Keratinocyte (primary cell): ENCODE results near the gene ATE1. TPM values are rescaled to one million over a fixed set of nuclear protein-coding genes. Genes with fewer than 3 reads are reported as not detected.
"Not testable (repeated sequence)": the region's sequence is repeated elsewhere in the genome, so short reads cannot be mapped to it uniquely, and the experiment has no call there.

Source experiments
- DNase-seq: peaks from one replicate; pipeline ENCODE4 v3.0.0-alpha.2; 2011; ENCODE audit warnings: low read depth, missing footprints, low spot score
- FAIRE-seq: peaks from 2 replicates; lab custom pipeline; 2011; peaks lifted over from hg19 to GRCh38; lab: Jason Lieb, UNC
- H2AFZ ChIP-seq: 2 replicates; pipeline ENCODE4 v1.6.0; 2012; ENCODE audit warnings: low read length, control low read depth, inconsistent platforms; ENCODE audit not compliant: control insufficient read depth
- H3K27ac ChIP-seq: 2 replicates; pipeline ENCODE4 v1.5.1; 2011; ENCODE audit warnings: low read length; ENCODE audit not compliant: control insufficient read depth, insufficient read depth
- H3K27me3 ChIP-seq: 3 replicates; pipeline ENCODE4 v1.6.0; 2011; ENCODE audit warnings: low read length; ENCODE audit not compliant: control insufficient read depth, insufficient read depth; ENCODE audit errors: extremely low read depth
- H3K36me3 ChIP-seq, 2 experiments: 2 replicates in 1 of 2; 3 replicates in 1 of 2; pipeline ENCODE4 v1.5.1; 2011; ENCODE audit warnings: low read length in 2 of 2, mild to moderate bottlenecking in 1 of 2; ENCODE audit not compliant: control insufficient read depth in 2 of 2, insufficient read depth in 2 of 2; ENCODE audit errors: extremely low read depth in 1 of 2
- H3K4me1 ChIP-seq: 3 replicates; pipeline ENCODE4 v1.5.1; 2011; ENCODE audit warnings: low read length; ENCODE audit not compliant: control insufficient read depth, insufficient read depth; ENCODE audit errors: extremely low read depth
- H3K4me2 ChIP-seq: 3 replicates; pipeline ENCODE4 v1.6.0; 2011; ENCODE audit warnings: low read depth, low read length; ENCODE audit not compliant: control insufficient read depth, insufficient read depth; ENCODE audit errors: extremely low read depth
- H3K4me3 ChIP-seq, 3 experiments: fragments of 200-600 bp in 1 of 3; sonication (generic) in 1 of 3; 2 replicates in 2 of 3; 3 replicates in 1 of 3; pipeline ENCODE4 v1.5.1; 2011 to 2016; ENCODE audit warnings: low read length in 3 of 3, mild to moderate bottlenecking in 3 of 3, control low read depth in 2 of 3, inconsistent platforms in 1 of 3, low read depth in 1 of 3, mixed read lengths in 1 of 3, mixed run types in 1 of 3, moderate library complexity in 1 of 3; ENCODE audit not compliant: control insufficient read depth in 2 of 3, insufficient read depth in 2 of 3; ENCODE audit errors: extremely low read depth in 1 of 3
- H3K79me2 ChIP-seq: 2 replicates; pipeline ENCODE4 v1.6.0; 2012; ENCODE audit warnings: low read length; ENCODE audit not compliant: control insufficient read depth, insufficient read depth
- H3K9ac ChIP-seq: 3 replicates; pipeline ENCODE4 v1.6.0; 2011; ENCODE audit warnings: low read length; ENCODE audit not compliant: control insufficient read depth, insufficient read depth; ENCODE audit errors: extremely low read depth
- H3K9me1 ChIP-seq: 3 replicates; pipeline ENCODE4 v1.6.0; 2011; ENCODE audit warnings: low read length; ENCODE audit not compliant: control insufficient read depth, insufficient read depth; ENCODE audit errors: extremely low read depth
- H3K9me3 ChIP-seq: 2 replicates; pipeline ENCODE4 v1.5.1; 2012; ENCODE audit warnings: low read depth, low read length; ENCODE audit not compliant: control insufficient read depth
- H4K20me1 ChIP-seq: 3 replicates; pipeline ENCODE4 v1.6.0; 2011; ENCODE audit warnings: low read length; ENCODE audit not compliant: control insufficient read depth, insufficient read depth; ENCODE audit errors: extremely low read depth
- EZH2 ChIP-seq: IDR thresholded peaks from one replicate; pipeline ENCODE4 v1.6.1; 2012; ENCODE audit warnings: inconsistent platforms, mild to moderate bottlenecking, low read length, moderate library complexity
- dilution Hi-C: fragments of 300-500 bp; cut with MboI; formaldehyde crosslinking; loops from one replicate; pipeline ENCODE4 v1.7.0; 2020; ENCODE audit warnings: low sequenced_read_pairs; ENCODE audit not compliant: extremely low pct_ligation_motif_present
- polyA plus RNA-seq, 5 experiments: library from polyadenylated mRNA; depleted of rRNA in 3 of 5; stranded (reverse) in 3 of 5; stranded (forward) in 1 of 5; unstranded in 1 of 5; fragments of >200 nt; gene quantifications; 1 replicate in 1 of 5; 2 replicates in 3 of 5; 3 replicates in 1 of 5; pipeline versions ENCODE4 v1.2.1 to v1.2.3, GENCODE V29; 2011 to 2012; ENCODE audit warnings: missing spikeins in 2 of 5, low read depth in 1 of 5, low replicate concordance in 1 of 5
- TF ChIP-seq, protein P1 (sequence below), 3 experiments: IDR thresholded peaks in 1 of 3; conservative IDR thresholded peaks in 1 of 3; optimal IDR thresholded peaks in 1 of 3; 2 replicates in 2 of 3; 3 replicates in 1 of 3; pipeline versions ENCODE3 to v1.5.1; 2011; ENCODE audit warnings: low read length in 3 of 3, mild to moderate bottlenecking in 3 of 3, moderate library complexity in 2 of 3, control low read depth in 1 of 3, inconsistent platforms in 1 of 3; ENCODE audit not compliant: insufficient read depth in 2 of 3; ENCODE audit errors: extremely low read depth in 1 of 3

Gene ATE1
- polyA plus RNA-seq, 1 donor (not counting 4 experiments of a cell fraction or from before 2014, with no cell fraction given), result 14.9 TPM

DNA sequence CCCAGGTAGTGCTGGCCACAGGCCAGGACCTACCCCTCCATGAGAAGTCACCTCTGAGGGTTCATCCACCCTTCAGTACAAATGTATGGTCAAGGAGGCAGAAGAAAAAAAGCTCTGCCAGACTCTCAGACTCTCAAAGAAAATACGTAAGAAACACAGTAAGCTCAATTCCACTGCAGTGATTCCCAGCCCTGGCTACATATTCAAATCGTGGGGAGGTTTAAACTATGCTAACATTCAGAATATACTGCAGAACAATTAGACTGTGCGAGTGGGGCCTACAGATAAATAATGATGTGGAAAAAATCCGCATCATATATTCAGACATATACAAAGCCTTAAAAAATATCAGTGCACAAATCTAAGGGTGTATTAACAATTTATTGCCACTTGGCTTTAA, 162.6 kb downstream of the ATE1 start:
- no peak for FAIRE-seq
- no peaks in the 10 kb centered on the region for H3K36me3 ChIP-seq

DNA sequence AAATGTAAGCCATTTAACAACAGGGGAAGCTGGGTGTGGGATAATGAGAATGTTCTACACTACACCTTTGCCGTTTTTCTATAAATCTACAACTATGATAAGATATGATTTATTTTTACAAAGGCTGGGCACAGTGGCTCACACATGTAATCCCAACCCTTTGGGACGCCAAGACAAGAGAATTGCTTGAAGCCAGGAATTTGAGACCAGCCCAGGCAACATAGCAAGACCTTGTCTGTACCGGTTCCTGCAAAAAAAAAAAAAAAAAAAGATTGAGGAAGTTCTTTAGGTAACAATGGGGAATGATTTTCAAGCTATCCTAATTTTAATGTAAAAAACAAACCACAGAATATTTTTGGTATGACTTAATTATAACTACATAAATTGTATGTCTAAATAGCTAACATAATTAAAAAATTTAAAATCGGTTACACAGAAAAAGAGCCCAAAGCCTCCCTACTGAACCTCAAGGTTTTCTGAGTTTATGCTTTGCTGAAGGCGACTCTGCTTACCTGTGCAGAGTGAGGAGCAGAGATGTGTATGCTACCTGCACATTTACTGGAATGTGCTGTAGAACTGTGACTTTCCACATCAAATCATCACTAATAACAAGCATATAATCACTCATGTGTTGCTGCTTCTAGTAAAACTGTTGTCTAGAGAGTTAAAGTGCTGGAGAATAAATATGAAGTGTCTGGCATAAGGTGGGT, 163.4 kb downstream of the ATE1 start:
- H3K9me3 ChIP-seq, result no peaks in the 10 kb centered on the region
- TF ChIP-seq EZH2, result no peak
- TF ChIP-seq, protein P1, sequence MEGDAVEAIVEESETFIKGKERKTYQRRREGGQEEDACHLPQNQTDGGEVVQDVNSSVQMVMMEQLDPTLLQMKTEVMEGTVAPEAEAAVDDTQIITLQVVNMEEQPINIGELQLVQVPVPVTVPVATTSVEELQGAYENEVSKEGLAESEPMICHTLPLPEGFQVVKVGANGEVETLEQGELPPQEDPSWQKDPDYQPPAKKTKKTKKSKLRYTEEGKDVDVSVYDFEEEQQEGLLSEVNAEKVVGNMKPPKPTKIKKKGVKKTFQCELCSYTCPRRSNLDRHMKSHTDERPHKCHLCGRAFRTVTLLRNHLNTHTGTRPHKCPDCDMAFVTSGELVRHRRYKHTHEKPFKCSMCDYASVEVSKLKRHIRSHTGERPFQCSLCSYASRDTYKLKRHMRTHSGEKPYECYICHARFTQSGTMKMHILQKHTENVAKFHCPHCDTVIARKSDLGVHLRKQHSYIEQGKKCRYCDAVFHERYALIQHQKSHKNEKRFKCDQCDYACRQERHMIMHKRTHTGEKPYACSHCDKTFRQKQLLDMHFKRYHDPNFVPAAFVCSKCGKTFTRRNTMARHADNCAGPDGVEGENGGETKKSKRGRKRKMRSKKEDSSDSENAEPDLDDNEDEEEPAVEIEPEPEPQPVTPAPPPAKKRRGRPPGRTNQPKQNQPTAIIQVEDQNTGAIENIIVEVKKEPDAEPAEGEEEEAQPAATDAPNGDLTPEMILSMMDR (optimal IDR thresholded peaks at IDR 0.05 in 1 of 3, IDR thresholded peaks at IDR 0.05 in 1 of 3, conservative IDR thresholded peaks at IDR 0.05 in 1 of 3; ENCODE audit: extremely low read depth in 1 of 3, insufficient read depth in 2 of 3, low read length in 3 of 3), result no peak
- peak overlapping the region; percentile 62 for H3K27ac ChIP-seq
- no peaks in the 10 kb centered on the region for H4K20me1 ChIP-seq
- no peaks in the 10 kb centered on the region for H3K27me3 ChIP-seq
- no peaks in the 10 kb centered on the region for H3K36me3 ChIP-seq
- FAIRE-seq, result peak; percentile 32
- H3K4me2 ChIP-seq, result peak overlapping the region; percentile 33
- DNase-seq, result no peak
- peaks cover 23% of the 10 kb centered on the region for H3K4me1 ChIP-seq
- H3K79me2 ChIP-seq, result no peaks in the 10 kb centered on the region
- dilution Hi-C loops, result no loop called here
- H3K9ac ChIP-seq, result peak overlapping the region; percentile 18
- H2AFZ ChIP-seq, result peak overlapping the region; percentile 72
- H3K9me1 ChIP-seq, result no peaks in the 10 kb centered on the region
- no peak overlapping the region for H3K4me3 ChIP-seq

More for the DNA sequence above, 162.6 kb downstream of the ATE1 start:
- DNase-seq, result no peak
- Histone ChIP-seq H3K9ac (peak overlapping the region; percentile 44), H3K79me2 (no peaks in the 10 kb centered on the region), H3K9me1 (no peaks in the 10 kb centered on the region), H2AFZ (peak overlapping the region; percentile 72), H3K27ac (peak overlapping the region; percentile 62), H3K9me3 (no peaks in the 10 kb centered on the region), H3K4me1 (peaks cover 23% of the 10 kb centered on the region), H3K27me3 (no peaks in the 10 kb centered on the region), H4K20me1 (no peaks in the 10 kb centered on the region), H3K4me2 (peak overlapping the region; percentile 43), H3K4me3 (peak overlapping the region in 1 of 3 experiments; percentile 40)
- TF ChIP-seq EZH2, result no peak
- TF ChIP-seq, protein P1 (optimal IDR thresholded peaks at IDR 0.05 in 1 of 3, IDR thresholded peaks at IDR 0.05 in 1 of 3, conservative IDR thresholded peaks at IDR 0.05 in 1 of 3; ENCODE audit: extremely low read depth in 1 of 3, insufficient read depth in 2 of 3, low read length in 3 of 3), result no peak
- dilution Hi-C loops, result no loop called here

DNA sequence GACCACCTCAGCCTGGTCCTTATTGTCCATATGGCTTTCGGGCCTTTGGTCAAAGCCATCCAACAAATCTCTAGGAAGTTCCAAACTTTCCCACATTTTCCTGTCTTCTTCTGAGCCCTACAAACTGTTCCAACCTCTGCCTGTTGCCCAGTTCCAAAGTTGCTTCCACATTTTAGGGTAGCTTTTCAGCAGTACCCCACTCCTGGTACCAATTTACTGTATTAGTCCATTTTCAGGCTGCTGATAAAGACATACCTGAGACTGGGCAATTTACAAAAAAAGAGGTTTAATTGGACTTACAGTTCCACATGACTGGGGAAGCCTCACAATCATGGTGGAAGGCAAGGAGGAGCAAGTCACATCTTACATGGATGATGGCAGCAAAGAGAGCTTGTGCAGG, 170.6 kb downstream of the ATE1 start:
- H3K9ac ChIP-seq, H3K27ac ChIP-seq, H3K27me3 ChIP-seq, FAIRE-seq, H3K36me3 ChIP-seq, H3K4me3 ChIP-seq, H3K9me1 ChIP-seq, dilution Hi-C loops, H4K20me1 ChIP-seq, DNase-seq, H3K4me2 ChIP-seq, H2AFZ ChIP-seq, H3K79me2 ChIP-seq: not testable (repeated sequence)
- Histone ChIP-seq H3K9me3 (peaks cover 11% of the 10 kb centered on the region), H3K4me1 (peaks cover 20% of the 10 kb centered on the region)

DNA sequence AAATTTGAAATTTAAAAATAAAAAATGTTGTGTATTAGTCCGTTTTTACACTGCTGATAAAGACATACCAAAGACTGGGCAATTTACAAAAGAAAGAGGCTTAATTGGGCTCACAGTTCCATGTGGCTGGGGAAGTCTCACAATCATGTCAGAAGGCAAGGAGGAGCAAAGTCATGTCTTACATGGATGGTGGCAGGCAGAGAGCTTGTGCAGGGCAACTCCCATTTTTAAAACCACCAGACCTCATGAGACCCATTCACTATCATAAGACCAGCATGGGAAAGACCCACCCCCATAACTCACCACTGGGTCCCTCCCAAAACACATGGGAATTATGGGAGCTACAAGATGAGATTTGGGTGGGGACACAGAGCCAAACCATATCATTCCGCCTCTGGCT, 172.3 kb downstream of the ATE1 start:
- H2AFZ ChIP-seq, H3K4me3 ChIP-seq, H3K27ac ChIP-seq, H4K20me1 ChIP-seq, dilution Hi-C loops, H3K79me2 ChIP-seq, H3K36me3 ChIP-seq, FAIRE-seq, H3K9ac ChIP-seq, H3K27me3 ChIP-seq, H3K9me1 ChIP-seq, H3K4me2 ChIP-seq, DNase-seq: not testable (repeated sequence)
- Histone ChIP-seq H3K9me3 (peaks cover 11% of the 10 kb centered on the region), H3K4me1 (peaks cover 20% of the 10 kb centered on the region)
